Esophagus squamous epithelium (tissue), 4 donors: ENCODE results near the gene OSBPL5.

Experiments used
- CTCF ChIP-seq, 6 experiments: fragments of 450-650 bp in 4 of 6; fragments of 200-600 bp in 2 of 6; sonication (generic) in 2 of 6; IDR thresholded peaks; one replicate each; pipeline ENCODE4 v1.5.1; 2016 to 2019; ENCODE audit warnings: antibody characterized with exemption in 6 of 6, mild to moderate bottlenecking in 4 of 6, moderate library complexity in 4 of 6
- POLR2A ChIP-seq, 4 donors: fragments of 450-650 bp; IDR thresholded peaks; one replicate each; pipeline ENCODE4 v1.6.1; 2017; ENCODE audit warnings: antibody characterized with exemption in 4 of 4, mild to moderate bottlenecking in 4 of 4, moderate library complexity in 3 of 4

GRCh38 chr11:3132271-3132781 lies 32.8 kb downstream of the OSBPL5 start:
- no peak for TF ChIP-seq CTCF (IDR thresholded peaks at IDR 0.05)
- no peak for TF ChIP-seq POLR2A (IDR thresholded peaks at IDR 0.05)
